HEK293T (cell line): ENCODE measurements around the gene TMC4.

Source experiments
- ARNT ChIP-seq: fragments of 450-650 bp; IDR thresholded peaks from 2 replicates; pipeline ENCODE4 v1.6.1; 2017; ENCODE audit warnings: mild to moderate bottlenecking
- BHLHE40 ChIP-seq: fragments of 450-650 bp; IDR thresholded peaks from 2 replicates; pipeline ENCODE4 v1.6.1; 2016; ENCODE audit warnings: mild to moderate bottlenecking, moderate library complexity, borderline replicate concordance
- CTBP1 ChIP-seq: fragments of 450-650 bp; IDR thresholded peaks from 2 replicates; pipeline ENCODE4 v1.6.1; 2016; ENCODE audit warnings: borderline replicate concordance
- ELF4 ChIP-seq: fragments of 450-650 bp; IDR thresholded peaks from 2 replicates; pipeline ENCODE4 v1.6.1; 2017; ENCODE audit warnings: antibody characterized with exemption
- FOXA1 ChIP-seq: fragments of 450-650 bp; IDR thresholded peaks from 2 replicates; pipeline ENCODE4 v1.6.1; 2016; ENCODE audit warnings: mild to moderate bottlenecking
- FOXK2 ChIP-seq: fragments of 450-650 bp; IDR thresholded peaks from 2 replicates; pipeline ENCODE4 v1.6.1; 2016; ENCODE audit warnings: mild to moderate bottlenecking
- FOXM1 ChIP-seq: fragments of 450-650 bp; IDR thresholded peaks from 2 replicates; pipeline ENCODE4 v1.6.1; 2017; ENCODE audit warnings: mild to moderate bottlenecking, borderline replicate concordance
- HDGF ChIP-seq: fragments of 450-650 bp; IDR thresholded peaks from 2 replicates; pipeline ENCODE4 v1.6.1; 2017; ENCODE audit warnings: antibody characterized with exemption, borderline replicate concordance
- SP1 ChIP-seq: fragments of 450-650 bp; IDR thresholded peaks from 2 replicates; pipeline ENCODE4 v1.6.1; 2017
- SUZ12 ChIP-seq: fragments of 450-650 bp; IDR thresholded peaks from 2 replicates; pipeline ENCODE4 v1.6.1; 2016; ENCODE audit warnings: mild to moderate bottlenecking
- TARDBP ChIP-seq: fragments of 450-650 bp; IDR thresholded peaks from 2 replicates; pipeline ENCODE4 v1.6.1; 2016
- TF ChIP-seq, protein P1 (sequence below): fragments of 450-650 bp; IDR thresholded peaks from 2 replicates; pipeline ENCODE4 v1.6.1; 2016

GRCh38 chr19:54208784-54209057, 35.8 kb upstream of the TMC4 start:
- no peak for TF ChIP-seq ELF4
- no peak for TF ChIP-seq SUZ12
- no peak for TF ChIP-seq FOXA1
- TF ChIP-seq, protein P1, sequence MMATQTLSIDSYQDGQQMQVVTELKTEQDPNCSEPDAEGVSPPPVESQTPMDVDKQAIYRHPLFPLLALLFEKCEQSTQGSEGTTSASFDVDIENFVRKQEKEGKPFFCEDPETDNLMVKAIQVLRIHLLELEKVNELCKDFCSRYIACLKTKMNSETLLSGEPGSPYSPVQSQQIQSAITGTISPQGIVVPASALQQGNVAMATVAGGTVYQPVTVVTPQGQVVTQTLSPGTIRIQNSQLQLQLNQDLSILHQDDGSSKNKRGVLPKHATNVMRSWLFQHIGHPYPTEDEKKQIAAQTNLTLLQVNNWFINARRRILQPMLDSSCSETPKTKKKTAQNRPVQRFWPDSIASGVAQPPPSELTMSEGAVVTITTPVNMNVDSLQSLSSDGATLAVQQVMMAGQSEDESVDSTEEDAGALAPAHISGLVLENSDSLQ, result no peak
- TF ChIP-seq HDGF, result no peak
- TF ChIP-seq BHLHE40, result no peak
- no peak for TF ChIP-seq CTBP1
- TF ChIP-seq SP1, result no peak
- no peak for TF ChIP-seq TARDBP
- TF ChIP-seq FOXK2, result no peak
- TF ChIP-seq FOXM1, result no peak
- TF ChIP-seq ARNT, result no peak
